Measurements from ENCODE around the gene GATA5.

DNA sequence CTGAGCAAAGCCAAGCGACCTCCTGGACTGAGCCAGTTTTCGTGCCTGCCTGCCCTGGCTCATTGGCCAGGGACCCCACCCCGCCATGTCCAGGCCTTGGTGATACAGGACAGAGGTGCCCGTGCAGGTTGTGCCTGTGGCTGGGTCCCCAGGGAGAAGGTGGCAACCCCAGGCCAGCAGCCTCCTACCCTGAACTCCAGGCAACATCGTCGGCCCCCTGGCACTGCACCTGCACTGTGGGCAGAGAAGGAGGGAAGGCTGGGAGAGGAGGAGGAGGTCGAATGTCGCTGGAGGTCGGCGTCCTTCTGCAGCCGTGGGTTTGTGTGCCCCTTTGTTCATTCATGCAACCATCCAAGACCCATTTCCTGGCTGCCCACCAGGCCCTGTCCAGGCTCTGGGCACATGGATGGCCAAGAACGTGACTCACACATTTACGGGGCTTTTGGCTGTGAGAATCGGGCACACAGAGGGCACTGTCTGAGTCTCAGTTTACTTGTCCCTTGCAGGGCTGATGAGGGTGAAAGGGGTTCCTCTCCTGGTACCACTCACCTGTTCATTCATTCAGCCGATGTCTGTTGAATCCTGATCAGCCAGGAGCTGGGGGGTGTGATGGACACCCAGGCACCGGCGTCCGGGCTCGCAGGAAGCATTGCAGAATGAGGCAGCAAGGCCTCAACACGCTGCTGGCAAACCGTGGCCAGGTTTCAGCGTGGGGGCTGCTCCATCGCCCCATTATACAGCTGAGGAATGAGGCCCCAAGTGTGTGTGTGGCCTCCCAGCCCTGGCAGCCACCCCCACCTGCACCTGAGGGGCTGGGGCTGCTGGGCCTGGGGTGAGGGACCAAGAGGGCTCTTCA is 46.1 kb downstream of the GATA5 start:
- no peak for TF ChIP-seq POLR2AphosphoS5 (IDR thresholded peaks at IDR 0.05)
- TF ChIP-seq POLR2A (IDR thresholded peaks at IDR 0.05), result no peak
- TF ChIP-seq, protein P1, sequence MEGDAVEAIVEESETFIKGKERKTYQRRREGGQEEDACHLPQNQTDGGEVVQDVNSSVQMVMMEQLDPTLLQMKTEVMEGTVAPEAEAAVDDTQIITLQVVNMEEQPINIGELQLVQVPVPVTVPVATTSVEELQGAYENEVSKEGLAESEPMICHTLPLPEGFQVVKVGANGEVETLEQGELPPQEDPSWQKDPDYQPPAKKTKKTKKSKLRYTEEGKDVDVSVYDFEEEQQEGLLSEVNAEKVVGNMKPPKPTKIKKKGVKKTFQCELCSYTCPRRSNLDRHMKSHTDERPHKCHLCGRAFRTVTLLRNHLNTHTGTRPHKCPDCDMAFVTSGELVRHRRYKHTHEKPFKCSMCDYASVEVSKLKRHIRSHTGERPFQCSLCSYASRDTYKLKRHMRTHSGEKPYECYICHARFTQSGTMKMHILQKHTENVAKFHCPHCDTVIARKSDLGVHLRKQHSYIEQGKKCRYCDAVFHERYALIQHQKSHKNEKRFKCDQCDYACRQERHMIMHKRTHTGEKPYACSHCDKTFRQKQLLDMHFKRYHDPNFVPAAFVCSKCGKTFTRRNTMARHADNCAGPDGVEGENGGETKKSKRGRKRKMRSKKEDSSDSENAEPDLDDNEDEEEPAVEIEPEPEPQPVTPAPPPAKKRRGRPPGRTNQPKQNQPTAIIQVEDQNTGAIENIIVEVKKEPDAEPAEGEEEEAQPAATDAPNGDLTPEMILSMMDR (IDR thresholded peaks at IDR 0.05), result no peak

Data from stomach (tissue), 4 donors.